SK-N-SH treated with all-trans-retinoic acid at 6 μM for 48 hours (cell line): ENCODE measurements around the gene ZNF581.

Experiments used
- ATAC-seq: fragments of 200-7000 bp; cut with Tn5 transposase; 3 replicates; pipeline ENCODE4 v1.9.1; 2020; ENCODE audit warnings: mild to moderate bottlenecking, moderate library complexity
- ARNTL ChIP-seq: fragments of 450-650 bp; formaldehyde crosslinking; IDR thresholded peaks from 2 replicates; pipeline ENCODE4 v1.5.0; 2020; ENCODE audit warnings: low read depth, mild to moderate bottlenecking, moderate library complexity, borderline replicate concordance
- BACH2 ChIP-seq: fragments of 250-450 bp; sonication (Bioruptor Pico); IDR thresholded peaks from 2 replicates; pipeline ENCODE4 v1.9.0; 2021; ENCODE audit warnings: mild to moderate bottlenecking, borderline replicate concordance
- CREB5 ChIP-seq: fragments of 250-450 bp; sonication (Bioruptor Pico); IDR thresholded peaks from 2 replicates; pipeline ENCODE4 v1.5.1; 2020; ENCODE audit warnings: low read depth, mild to moderate bottlenecking, moderate library complexity
- CSDC2 ChIP-seq: fragments of 250-450 bp; sonication (Bioruptor Pico); IDR thresholded peaks from 2 replicates; pipeline ENCODE4 v1.5.0; 2020; ENCODE audit warnings: mild to moderate bottlenecking, moderate library complexity
- CSRNP3 ChIP-seq: fragments of 250-450 bp; sonication (Bioruptor Pico); IDR thresholded peaks from 2 replicates; pipeline ENCODE4 v1.5.1; 2021; ENCODE audit warnings: mild to moderate bottlenecking, moderate library complexity
- ESRRG ChIP-seq: fragments of 250-450 bp; sonication (Bioruptor Pico); IDR thresholded peaks from 2 replicates; pipeline ENCODE4 v1.6.1; 2021; ENCODE audit warnings: mild to moderate bottlenecking
- ISL1 ChIP-seq: fragments of 250-450 bp; sonication (Bioruptor Pico); IDR thresholded peaks from 2 replicates; pipeline ENCODE4 v2.1.2; 2022; ENCODE audit warnings: mild to moderate bottlenecking, moderate library complexity
- PATZ1 ChIP-seq: fragments of 250-450 bp; sonication (Bioruptor Pico); IDR thresholded peaks from 2 replicates; pipeline ENCODE4 v1.8.0; 2020; ENCODE audit warnings: mild to moderate bottlenecking, moderate library complexity, borderline replicate concordance
- POU6F1 ChIP-seq: fragments of 250-450 bp; sonication (Bioruptor Pico); IDR thresholded peaks from 2 replicates; pipeline ENCODE4 v1.8.0; 2021; ENCODE audit warnings: low read depth, mild to moderate bottlenecking, moderate library complexity, borderline replicate concordance
- SNAI2 ChIP-seq: fragments of 250-450 bp; sonication (Bioruptor Pico); IDR thresholded peaks from 2 replicates; pipeline ENCODE4 v1.5.0; 2020; ENCODE audit warnings: mild to moderate bottlenecking, moderate library complexity
- TCF4 ChIP-seq: fragments of 250-450 bp; sonication (Bioruptor Pico); IDR thresholded peaks from 2 replicates; pipeline ENCODE4 v1.8.0; 2021; ENCODE audit warnings: mild to moderate bottlenecking, moderate library complexity, borderline replicate concordance
- TOX ChIP-seq: fragments of 250-450 bp; sonication (Bioruptor Pico); IDR thresholded peaks from 2 replicates; pipeline ENCODE4 v1.8.0; 2021; ENCODE audit warnings: mild to moderate bottlenecking, moderate library complexity, borderline replicate concordance
- TSHZ2 ChIP-seq: fragments of 250-450 bp; sonication (Bioruptor Pico); IDR thresholded peaks from 2 replicates; pipeline ENCODE4 v1.5.0; 2020; ENCODE audit warnings: mild to moderate bottlenecking, moderate library complexity
- ZC3H10 ChIP-seq: fragments of 250-450 bp; sonication (Bioruptor Pico); IDR thresholded peaks from 2 replicates; pipeline ENCODE4 v1.5.1; 2021; ENCODE audit warnings: mild to moderate bottlenecking, moderate library complexity
- ZFP30 ChIP-seq: fragments of 450-650 bp; formaldehyde crosslinking; IDR thresholded peaks from 2 replicates; pipeline ENCODE4 v1.5.0; 2022; ENCODE audit warnings: mild to moderate bottlenecking, moderate library complexity
- ZNF565 ChIP-seq: fragments of 450-650 bp; formaldehyde crosslinking; conservative IDR thresholded peaks from 2 replicates; pipeline ENCODE4 v1.5.0; 2020; ENCODE audit warnings: low read depth, mild to moderate bottlenecking, moderate library complexity
- ZNF8 ChIP-seq: fragments of 450-650 bp; formaldehyde crosslinking; IDR thresholded peaks from 2 replicates; pipeline ENCODE4 v1.5.0; 2020; ENCODE audit warnings: mild to moderate bottlenecking, moderate library complexity

The ZNF581 gene

GRCh38 chr19:55691561-55692481, 48.4 kb downstream of the ZNF581 start:
- no peak for ATAC-seq
- no peak for TF ChIP-seq TOX (CRISPR knock-in tag)
- no peak for TF ChIP-seq ZNF565 (CRISPR knock-in tag)
- no peak for TF ChIP-seq POU6F1
- TF ChIP-seq CREB5: no peak
- TF ChIP-seq CSDC2: no peak
- TF ChIP-seq ZFP30 (CRISPR knock-in tag): no peak
- TF ChIP-seq BACH2 (CRISPR knock-in tag): no peak

GRCh38 chr19:55692681-55693081, 49.2 kb downstream of the ZNF581 start:
- TF ChIP-seq ZNF8: no peak
- no peak for TF ChIP-seq ARNTL
- TF ChIP-seq PATZ1 (CRISPR knock-in tag): no peak
- TF ChIP-seq CSRNP3 (CRISPR knock-in tag): no peak
- TF ChIP-seq ESRRG: no peak
- TF ChIP-seq ZFP30 (CRISPR knock-in tag): no peak
- TF ChIP-seq ISL1: no peak
- TF ChIP-seq ZC3H10 (CRISPR knock-in tag): no peak
- no peak for TF ChIP-seq SNAI2 (CRISPR knock-in tag)
- TF ChIP-seq ZNF565 (CRISPR knock-in tag): no peak
- TF ChIP-seq TSHZ2: no peak
- no peak for TF ChIP-seq CREB5
- TF ChIP-seq BACH2 (CRISPR knock-in tag): no peak
- TF ChIP-seq TCF4: no peak
- TF ChIP-seq POU6F1: no peak
- no peak for ATAC-seq
